DOHH2 (cell line): Measurements from ENCODE around the gene ABCA4.

Experiments
- H3F3A ChIP-seq: fragments of 200-600 bp; sonication (generic), shearing (Covaris generic); 2 replicates; pipeline ENCODE4 v1.6.0; 2016; ENCODE audit warnings: antibody characterized with exemption, mild to moderate bottlenecking; ENCODE audit not compliant: control insufficient read depth, insufficient read depth
- H3K27ac ChIP-seq: fragments of 200-600 bp; sonication (generic); 2 replicates; pipeline ENCODE4 v1.5.1; 2014; ENCODE audit warnings: low read depth, mild to moderate bottlenecking, low read length, moderate library complexity
- H3K27me3 ChIP-seq: fragments of 200-600 bp; sonication (generic); 2 replicates; pipeline ENCODE4 v1.6.1; 2014; ENCODE audit warnings: mild to moderate bottlenecking, low read length, mixed read lengths; ENCODE audit not compliant: control insufficient read depth
- H3K36me3 ChIP-seq: fragments of 200-600 bp; sonication (generic); 2 replicates; pipeline ENCODE4 v1.6.1; 2014; ENCODE audit warnings: mild to moderate bottlenecking, low read length, moderate library complexity, mixed read lengths; ENCODE audit not compliant: control insufficient read depth
- H3K4me1 ChIP-seq: fragments of 200-600 bp; sonication (generic); 2 replicates; pipeline ENCODE4 v1.6.1; 2014; ENCODE audit warnings: mild to moderate bottlenecking, low read length, mixed read lengths; ENCODE audit not compliant: control insufficient read depth
- H3K4me2 ChIP-seq: fragments of 200-600 bp; sonication (generic); 2 replicates; pipeline ENCODE4 v1.6.0; 2014; ENCODE audit warnings: mild to moderate bottlenecking, low read length, moderate library complexity
- H3K4me3 ChIP-seq: fragments of 200-600 bp; sonication (generic); 2 replicates; pipeline ENCODE4 v1.5.1; 2014; ENCODE audit warnings: mild to moderate bottlenecking, low read length, mixed read lengths
- H3K79me2 ChIP-seq: fragments of 200-600 bp; sonication (generic); 2 replicates; pipeline ENCODE4 v1.6.1; 2014; ENCODE audit warnings: mild to moderate bottlenecking, low read length, mixed read lengths; ENCODE audit not compliant: control insufficient read depth
- H3K9me2 ChIP-seq: fragments of 200-600 bp; sonication (generic); replicated peaks from 2 replicates; pipeline ENCODE4 v1.6.1; 2014; ENCODE audit warnings: mild to moderate bottlenecking, low read length, mixed read lengths; ENCODE audit not compliant: control insufficient read depth
- H3K9me3 ChIP-seq: fragments of 200-600 bp; sonication (generic); 2 replicates; pipeline ENCODE4 v1.6.1; 2014; ENCODE audit warnings: antibody characterized with exemption, low read length, mixed read lengths; ENCODE audit not compliant: control insufficient read depth, insufficient read depth
- H4K20me1 ChIP-seq: fragments of 200-600 bp; sonication (generic); 2 replicates; pipeline ENCODE4 v1.6.0; 2014; ENCODE audit warnings: low read depth, mild to moderate bottlenecking, antibody characterized with exemption, low read length, moderate library complexity; ENCODE audit not compliant: control insufficient read depth, insufficient read depth
- CTCF ChIP-seq: fragments of 200-600 bp; sonication (generic); IDR thresholded peaks from one replicate; pipeline ENCODE4 v1.5.1; 2014; ENCODE audit warnings: antibody characterized with exemption, mild to moderate bottlenecking, low read depth, low read length; ENCODE audit not compliant: poor library complexity, severe bottlenecking
- EZH2phosphoT487 ChIP-seq: fragments of 200-600 bp; sonication (generic); IDR thresholded peaks from 2 replicates; pipeline ENCODE4 v1.6.1; 2017; ENCODE audit warnings: borderline replicate concordance, mild to moderate bottlenecking, antibody characterized with exemption, low read length, moderate library complexity, mixed read lengths

ABCA4 gene

GRCh38 chr1:94084085-94084484 is 36.9 kb downstream of the ABCA4 start:
- Histone ChIP-seq H3K27ac (no peak overlapping the region), H3K9me2 (no peaks in the 10 kb centered on the region), H3K4me3 (no peak overlapping the region), H3K4me1 (no peaks in the 10 kb centered on the region), H3K79me2 (no peaks in the 10 kb centered on the region), H3F3A (no peaks in the 10 kb centered on the region), H3K27me3 (peaks cover 26% of the 10 kb centered on the region), H3K9me3 (no peaks in the 10 kb centered on the region), H3K36me3 (no peaks in the 10 kb centered on the region), H3K4me2 (no peak overlapping the region), H4K20me1 (no peaks in the 10 kb centered on the region)
- TF ChIP-seq EZH2phosphoT487: no peak
- TF ChIP-seq CTCF: no peak

- Histone ChIP-seq H3K9me2 (no peaks in the 10 kb centered on the region), H4K20me1 (no peaks in the 10 kb centered on the region), H3K27me3 (peaks cover 26% of the 10 kb centered on the region), H3K4me2 (no peak overlapping the region), H3K9me3 (no peaks in the 10 kb centered on the region), H3K4me1 (no peaks in the 10 kb centered on the region), H3K36me3 (no peaks in the 10 kb centered on the region), H3F3A (no peaks in the 10 kb centered on the region), H3K27ac (no peak overlapping the region), H3K4me3 (no peak overlapping the region), H3K79me2 (no peaks in the 10 kb centered on the region)
- TF ChIP-seq EZH2phosphoT487 (no peak), CTCF (no peak)
Observed at GRCh38 chr1:94083681-94084080, 37.3 kb downstream of the ABCA4 start.

DNA sequence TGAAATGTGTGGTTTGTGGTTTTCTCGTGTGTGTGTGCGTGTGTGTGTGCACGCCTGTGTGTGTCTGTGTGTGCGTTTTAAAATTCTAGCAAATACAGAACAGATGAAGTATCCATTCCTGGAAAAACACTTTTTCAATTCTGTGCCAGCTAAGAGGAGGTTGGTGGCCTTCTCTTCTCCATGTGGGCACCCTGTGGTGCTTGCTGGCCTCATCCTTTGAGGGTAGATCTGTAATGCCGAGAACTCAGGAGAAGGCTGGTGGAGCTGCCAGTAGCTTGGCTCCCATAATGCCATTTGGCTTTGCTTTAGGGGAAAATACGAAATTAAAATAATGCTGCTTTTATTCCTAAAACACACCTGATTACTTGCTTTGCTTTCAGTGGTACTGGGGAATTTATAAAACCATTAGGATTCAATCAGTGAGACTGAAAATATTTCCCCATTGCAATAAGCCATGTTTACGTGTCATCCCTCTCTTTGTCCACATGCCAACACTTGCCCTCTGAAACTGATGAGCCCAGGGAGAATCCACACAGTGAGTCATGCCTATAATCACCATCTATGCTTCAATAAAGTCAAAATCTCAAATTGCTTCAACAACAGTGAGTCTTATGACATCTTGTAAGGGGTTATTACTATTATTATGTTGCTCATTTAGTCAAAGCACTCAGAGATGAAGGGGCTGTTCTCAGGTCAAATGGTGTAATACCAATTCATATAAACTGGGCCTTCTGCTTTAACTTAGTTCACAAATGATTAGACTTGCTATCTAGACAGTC is 39.2 kb downstream of the ABCA4 start:
- Histone ChIP-seq H3K4me2 (no peak overlapping the region), H3K4me3 (no peak overlapping the region), H3K9me2 (no peaks in the 10 kb centered on the region), H3K27me3 (peaks cover 26% of the 10 kb centered on the region), H3F3A (no peaks in the 10 kb centered on the region), H4K20me1 (no peaks in the 10 kb centered on the region), H3K79me2 (no peaks in the 10 kb centered on the region), H3K27ac (no peak overlapping the region), H3K36me3 (no peaks in the 10 kb centered on the region), H3K4me1 (no peaks in the 10 kb centered on the region), H3K9me3 (no peaks in the 10 kb centered on the region)
- TF ChIP-seq CTCF (no peak), EZH2phosphoT487 (no peak)
